Liver (tissue), 9 donors: Measurements from ENCODE around the gene DMRT1. TPM values are rescaled to one million over a fixed set of nuclear protein-coding genes. Genes with fewer than 3 reads are reported as not detected.

Source experiments
- DNase-seq: peaks from one replicate; pipeline ENCODE4 v3.0.0-alpha.2; 2017; ENCODE audit warnings: low spot score
- H3K27ac ChIP-seq, 2 donors: one replicate each; pipeline ENCODE4 v1.7.0; 2013; ENCODE audit warnings: inconsistent platforms in 2 of 2, low read length in 2 of 2, control low read depth in 1 of 2, low read depth in 1 of 2, mild to moderate bottlenecking in 1 of 2
- H3K27me3 ChIP-seq, 4 donors: one replicate each; pipeline versions ENCODE4 v1.6.1 to v1.7.0; 2013; ENCODE audit warnings: low read length in 3 of 4, inconsistent platforms in 1 of 4, mild to moderate bottlenecking in 1 of 4, moderate library complexity in 1 of 4; ENCODE audit not compliant: control insufficient read depth in 4 of 4, insufficient read depth in 4 of 4
- H3K36me3 ChIP-seq, 4 donors: one replicate each; pipeline versions ENCODE4 v1.6.1 to v1.7.0; 2013; ENCODE audit warnings: low read length in 3 of 4, mild to moderate bottlenecking in 3 of 4, low read depth in 1 of 4, moderate library complexity in 1 of 4; ENCODE audit not compliant: control insufficient read depth in 4 of 4, insufficient read depth in 3 of 4
- H3K4me1 ChIP-seq, 4 donors: one replicate each; pipeline versions ENCODE4 v1.6.1 to v1.7.0; 2013; ENCODE audit warnings: low read length in 3 of 4, mild to moderate bottlenecking in 3 of 4, moderate library complexity in 1 of 4; ENCODE audit not compliant: control insufficient read depth in 4 of 4, insufficient read depth in 4 of 4
- H3K4me3 ChIP-seq, 3 donors: one replicate each; pipeline versions ENCODE4 v1.6.1 to v1.7.0; 2013; ENCODE audit warnings: low read length in 3 of 3, control low read depth in 1 of 3, low read depth in 1 of 3, mild to moderate bottlenecking in 1 of 3
- H3K9ac ChIP-seq, 2 donors: one replicate each; pipeline ENCODE4 v1.7.0; 2013; ENCODE audit warnings: low read length in 2 of 2, mild to moderate bottlenecking in 2 of 2, moderate library complexity in 2 of 2, control low read depth in 1 of 2, low read depth in 1 of 2
- H3K9me3 ChIP-seq, 4 donors: one replicate each; pipeline versions ENCODE4 v1.6.1 to v1.7.0; 2013; ENCODE audit warnings: low read length in 3 of 4; ENCODE audit not compliant: control insufficient read depth in 4 of 4
- ATF3 ChIP-seq: IDR thresholded peaks from 2 replicates; pipeline ENCODE4 v1.6.1; 2016; ENCODE audit warnings: antibody characterized with exemption
- CTCF ChIP-seq: fragments of 150-350 bp; IDR thresholded peaks from 2 replicates; pipeline ENCODE4 v1.5.1; 2017; ENCODE audit warnings: improper control_type of control experiment, low read depth, low read length; ENCODE audit not compliant: missing input control
- EGR1 ChIP-seq, 2 donors: IDR thresholded peaks; 2 replicates each; pipeline ENCODE4 v1.6.1; 2016 to 2018; ENCODE audit warnings: antibody characterized with exemption in 2 of 2, low read depth in 2 of 2
- FOXA1 ChIP-seq: IDR thresholded peaks from 2 replicates; pipeline ENCODE4 v1.6.1; 2016; ENCODE audit warnings: antibody characterized with exemption
- FOXA2 ChIP-seq: IDR thresholded peaks from 2 replicates; pipeline ENCODE4 v1.6.1; 2016; ENCODE audit warnings: antibody characterized with exemption
- GABPA ChIP-seq, 2 donors: IDR thresholded peaks in 1 of 2; conservative IDR thresholded peaks in 1 of 2; 2 replicates each; pipeline ENCODE4 v1.6.1; 2016; ENCODE audit warnings: antibody characterized with exemption in 2 of 2, mild to moderate bottlenecking in 1 of 2, moderate library complexity in 1 of 2
- HNF4A ChIP-seq, 2 donors: conservative IDR thresholded peaks; 2 replicates each; pipeline ENCODE4 v1.6.1; 2016; ENCODE audit warnings: antibody characterized with exemption in 2 of 2, mild to moderate bottlenecking in 2 of 2
- JUND ChIP-seq, 2 donors: IDR thresholded peaks; 2 replicates each; pipeline ENCODE4 v1.6.1; 2016; ENCODE audit warnings: antibody characterized with exemption in 2 of 2
- MAX ChIP-seq: IDR thresholded peaks from 2 replicates; pipeline ENCODE4 v1.6.1; 2016; ENCODE audit warnings: antibody characterized with exemption
- RAD21 ChIP-seq, 2 donors: IDR thresholded peaks; 2 replicates each; pipeline ENCODE4 v1.6.1; 2016; ENCODE audit warnings: antibody characterized with exemption in 2 of 2, mild to moderate bottlenecking in 2 of 2
- REST ChIP-seq: IDR thresholded peaks from 2 replicates; pipeline ENCODE4 v1.6.1; 2016; ENCODE audit warnings: antibody characterized with exemption, mild to moderate bottlenecking
- RXRA ChIP-seq, 2 donors: IDR thresholded peaks; 2 replicates each; pipeline ENCODE4 v1.6.1; 2017 to 2018; ENCODE audit warnings: antibody characterized with exemption in 2 of 2, mild to moderate bottlenecking in 1 of 2
- SP1 ChIP-seq: IDR thresholded peaks from 2 replicates; pipeline ENCODE4 v1.6.1; 2018; ENCODE audit warnings: antibody characterized with exemption, mild to moderate bottlenecking
- TAF1 ChIP-seq: conservative IDR thresholded peaks from 2 replicates; pipeline ENCODE4 v1.6.1; 2016; ENCODE audit warnings: antibody characterized with exemption, mild to moderate bottlenecking
- YY1 ChIP-seq: IDR thresholded peaks from 2 replicates; pipeline ENCODE4 v1.6.1; 2016; ENCODE audit warnings: antibody characterized with exemption, mild to moderate bottlenecking
- ZBTB33 ChIP-seq: IDR thresholded peaks from 2 replicates; pipeline ENCODE4 v1.6.1; 2016; ENCODE audit warnings: antibody characterized with exemption
- WGBS: extraction: QIAGEN DNeasy Blood & Tissue Kit; methylation state at CpG from one replicate; pipeline ENCODE4 v1.1.7; 2013; 5-methylcytosine and 5-hydroxymethylcytosine counted together
- polyA plus RNA-seq, 2 donors: library from polyadenylated mRNA; stranded (reverse) in 1 of 2; unstranded in 1 of 2; fragments of 200-250 nt in 1 of 2; fragments of >200 nt in 1 of 2; fragmentation: Nextera tagmentation in 1 of 2; extraction: Ambion mirVana in 1 of 2; gene quantifications; one replicate each; pipeline versions ENCODE4 v1.2.1 to v1.2.3, GENCODE V29; 2013 to 2015
- total RNA-seq, 2 donors: library from RNA; depleted of rRNA; stranded (reverse); fragments of >200 nt; gene quantifications; one replicate each; pipeline ENCODE4 v1.2.3, GENCODE V29; 2014
- donor health status: healthy.
- donor health status: healthy.
- donor health status: healthy.
- donor health status: healthy.
- donor health status: healthy.

The DMRT1 gene
- total and polyA plus RNA-seq, 4 donors = not detected

- Histone ChIP-seq H3K4me1 (no peaks in the 10 kb centered on the region), H3K9me3 (peaks cover 0 to 4% (median 0%) of the 10 kb centered on the region in 4 donors), H3K9ac (no peak overlapping the region), H3K4me3 (no peak overlapping the region), H3K36me3 (no peaks in the 10 kb centered on the region), H3K27me3 (peaks cover 0 to 11% (median 3%) of the 10 kb centered on the region in 4 donors), H3K27ac (no peak overlapping the region)
- 87% methylated on average over 7 of the region's 7 CpGs for WGBS
- TF ChIP-seq GABPA (IDR thresholded peaks at IDR 0.05 in 1 of 2, conservative IDR thresholded peaks at IDR 0.05 in 1 of 2) = no peak
- no peak for TF ChIP-seq FOXA2
- no peak for TF ChIP-seq REST
- no peak for TF ChIP-seq FOXA1
- no peak for TF ChIP-seq SP1
- no peak for TF ChIP-seq TAF1
- TF ChIP-seq HNF4A (conservative IDR thresholded peaks at IDR 0.05) = no peak
- TF ChIP-seq YY1 = no peak
- TF ChIP-seq CTCF = no peak
- TF ChIP-seq RAD21 (IDR thresholded peaks at IDR 0.05) = no peak
- TF ChIP-seq ATF3 = no peak
- TF ChIP-seq MAX = no peak
- no peak for TF ChIP-seq ZBTB33
- no peak for TF ChIP-seq RXRA (IDR thresholded peaks at IDR 0.05)
- no peak for TF ChIP-seq JUND (IDR thresholded peaks at IDR 0.05)
- no peak for TF ChIP-seq EGR1 (IDR thresholded peaks at IDR 0.05; ENCODE audit: low read depth in 2 of 2)
- DNase-seq = no peak
Measured at GRCh38 chr9:948497-948896, 107.0 kb downstream of the DMRT1 start.

- H3K27ac ChIP-seq = no peak overlapping the region
- no peak overlapping the region for H3K4me3 ChIP-seq
- H3K36me3 ChIP-seq = no peaks in the 10 kb centered on the region
- no peak for DNase-seq
- H3K9me3 ChIP-seq = peaks cover 0 to 4% (median 0%) of the 10 kb centered on the region in 4 donors
- no peak for TF ChIP-seq ZBTB33
- TF ChIP-seq EGR1 (IDR thresholded peaks at IDR 0.05; ENCODE audit: low read depth in 2 of 2) = no peak
- no peak for TF ChIP-seq JUND (IDR thresholded peaks at IDR 0.05)
- TF ChIP-seq REST = no peak
- no peak for TF ChIP-seq RXRA (IDR thresholded peaks at IDR 0.05)
- TF ChIP-seq FOXA2 = no peak
- TF ChIP-seq RAD21 (IDR thresholded peaks at IDR 0.05) = no peak
- TF ChIP-seq TAF1 = no peak
- no peak for TF ChIP-seq FOXA1
- TF ChIP-seq HNF4A (conservative IDR thresholded peaks at IDR 0.05) = no peak
- TF ChIP-seq YY1 = no peak
- TF ChIP-seq SP1 = no peak
- no peak for TF ChIP-seq ATF3
- no peaks in the 10 kb centered on the region for H3K4me1 ChIP-seq
- WGBS = 47% methylated on average over 1 of the region's 1 CpG
- no peak overlapping the region for H3K9ac ChIP-seq
- peaks cover 0 to 10% (median 3%) of the 10 kb centered on the region in 4 donors for H3K27me3 ChIP-seq
Measured at GRCh38 chr9:950139-950538, 108.6 kb downstream of the DMRT1 start.
